ENCODE results near the gene FOXA1.
"Not testable (repeated sequence)": the region's sequence is repeated elsewhere in the genome, so short reads cannot be mapped to it uniquely, and the experiment has no call there.

FOXA1 gene

DNA sequence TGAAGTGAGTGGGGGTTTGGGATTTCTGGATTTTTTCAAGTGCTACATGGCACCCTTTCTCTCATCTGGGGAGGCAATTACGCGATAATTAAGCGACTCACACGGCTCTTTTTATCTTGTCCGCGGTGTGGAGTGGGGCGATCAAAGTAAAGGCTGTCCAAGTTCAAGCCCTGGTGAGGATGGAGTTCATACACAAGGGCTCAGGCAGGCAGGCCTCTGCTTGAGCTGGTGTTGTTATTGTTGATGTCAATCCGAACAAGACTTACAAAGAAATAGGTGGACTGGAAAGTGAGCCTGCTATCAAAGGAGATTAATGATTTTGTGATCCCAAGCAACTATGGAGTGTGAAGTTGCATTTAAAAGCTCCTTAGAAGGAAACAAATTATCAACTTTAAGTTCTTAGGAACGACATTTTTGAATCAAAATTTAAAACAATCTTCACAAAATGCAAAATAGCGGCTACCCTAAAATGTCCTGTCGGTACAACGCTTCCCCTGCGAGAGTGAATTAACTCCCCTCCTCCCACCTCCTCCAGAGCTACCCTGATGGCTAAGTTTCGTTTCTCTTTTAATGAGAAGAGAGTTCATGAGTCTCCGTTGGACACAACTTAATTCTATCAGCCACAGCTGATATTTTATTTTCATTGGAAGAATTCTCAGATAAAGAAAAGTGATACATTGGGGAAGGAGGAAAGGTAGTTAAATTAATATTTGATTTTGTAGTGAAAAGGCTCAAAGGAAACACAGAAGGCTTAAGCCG, 5.9 kb downstream of the FOXA1 start:
- FAIRE-seq: no peak

DNA sequence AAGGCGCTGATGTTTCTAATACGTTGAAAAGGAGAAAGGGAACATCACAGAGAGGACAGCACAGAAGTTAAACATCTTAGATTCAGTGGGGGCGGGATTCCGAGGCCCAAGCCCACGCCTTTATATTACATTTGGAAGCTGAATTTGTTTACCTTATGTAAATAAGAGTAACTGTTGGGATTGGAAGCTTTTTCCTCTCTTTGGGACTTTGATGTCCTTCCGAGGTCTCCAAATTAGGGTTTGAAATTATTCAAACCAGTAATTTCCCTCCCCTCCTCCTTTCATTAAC, 6.4 kb downstream of the FOXA1 start:
- FAIRE-seq: no peak

- FAIRE-seq: no peak
Measured at GRCh38 chr14:37587881-37588666, 7.0 kb downstream of the FOXA1 start.

DNA sequence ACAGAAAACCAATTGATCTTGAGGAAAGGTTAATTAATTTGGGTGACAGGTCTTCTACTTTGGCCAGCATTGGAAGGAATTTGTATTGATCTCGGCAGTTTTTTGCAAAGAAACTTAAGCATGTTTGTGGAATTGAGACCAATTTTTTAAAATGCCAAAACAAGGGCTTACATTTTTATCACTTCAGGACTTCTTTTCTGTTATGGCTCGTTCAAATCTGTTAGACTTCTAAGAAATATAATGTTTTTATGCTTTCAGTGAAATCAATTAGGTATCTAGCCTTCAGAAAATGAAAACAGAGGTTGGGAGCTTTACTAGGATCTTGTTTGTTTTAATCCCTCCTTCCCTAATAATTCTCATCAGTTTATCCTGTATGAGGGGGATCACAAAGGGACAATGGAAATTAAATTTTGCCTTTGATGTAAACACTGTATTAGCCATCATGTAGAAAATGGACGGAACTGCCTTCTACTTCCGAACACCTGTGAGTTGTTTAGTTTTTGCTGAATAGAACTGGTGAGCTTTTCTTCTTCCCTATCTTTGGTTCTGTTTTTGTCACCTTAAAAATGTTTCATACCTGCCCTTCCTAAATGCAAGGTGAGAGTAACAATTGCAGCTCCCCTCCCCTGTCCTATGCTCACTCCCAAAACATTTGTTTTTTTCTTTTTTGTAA, 7.8 kb downstream of the FOXA1 start:
- FAIRE-seq: no peak

DNA sequence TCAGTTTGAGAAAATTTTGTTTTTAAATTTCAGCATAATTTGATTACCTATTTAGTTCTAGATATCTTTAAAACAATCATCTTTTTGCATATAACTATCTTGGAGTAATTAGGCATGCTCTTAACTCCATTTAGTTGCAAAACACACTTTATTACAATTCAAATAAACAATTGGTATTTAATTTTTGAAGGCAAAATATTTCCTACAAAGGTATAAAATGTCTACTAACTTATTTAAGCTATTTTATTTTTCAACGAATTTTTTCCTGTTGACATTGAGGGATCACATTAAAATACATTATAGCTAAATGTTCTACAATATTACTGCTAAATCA, 8.3 kb downstream of the FOXA1 start:
- FAIRE-seq: no peak

- peak; percentile 18 for FAIRE-seq
Measured at GRCh38 chr14:37585971-37586796, 8.9 kb downstream of the FOXA1 start.

- FAIRE-seq: no peak
Measured at GRCh38 chr14:37585101-37585511, 9.9 kb downstream of the FOXA1 start.

GRCh38 chr14:37584211-37585100, 10.6 kb downstream of the FOXA1 start:
- no peak for FAIRE-seq

DNA sequence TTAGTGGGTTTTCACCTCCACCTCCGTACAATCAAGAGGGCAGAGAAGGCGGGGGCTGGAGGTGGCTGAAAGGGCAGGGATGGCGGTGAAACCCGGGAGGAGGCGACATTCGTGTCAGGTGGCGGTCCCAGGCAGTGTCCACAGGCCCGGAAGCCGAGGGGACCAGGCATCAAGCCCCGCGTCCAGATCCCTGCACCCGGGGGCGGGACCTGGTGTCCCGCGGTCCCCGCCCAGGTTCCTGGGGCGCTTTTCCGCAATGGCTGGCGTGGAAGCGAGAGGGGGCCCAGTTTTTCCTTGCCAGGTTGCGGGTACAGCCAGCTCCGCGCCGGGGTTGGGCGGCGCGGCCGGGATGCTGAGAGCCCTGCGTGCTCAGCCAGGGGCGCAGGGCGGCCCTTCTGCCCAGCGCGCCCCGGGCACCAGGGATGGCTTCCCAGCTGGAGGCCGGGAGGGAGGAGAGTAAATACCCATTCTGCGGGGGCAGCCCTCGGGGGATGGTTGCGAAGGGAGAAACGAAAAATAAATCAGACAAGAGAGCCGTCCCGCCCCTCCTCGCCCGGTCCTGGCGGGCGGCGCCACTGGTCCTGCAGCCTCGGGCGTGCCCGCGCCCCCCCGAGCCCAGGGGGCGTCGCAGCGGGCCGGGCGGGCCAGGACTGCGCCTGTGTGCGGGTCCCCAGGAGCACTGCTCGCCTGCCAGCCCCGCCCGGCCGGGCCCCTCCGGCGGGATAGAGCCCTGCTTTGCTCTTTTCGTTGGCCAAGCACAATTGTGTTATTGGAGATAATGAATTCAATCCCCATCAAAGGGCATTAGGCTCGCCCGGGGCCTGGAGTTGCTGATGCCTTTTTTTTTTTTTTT, 11.5 kb downstream of the FOXA1 start:
- no peak for FAIRE-seq

GRCh38 chr14:37580146-37580545, 14.9 kb downstream of the FOXA1 start:
- FAIRE-seq: no peak

GRCh38 chr14:37579274-37579673, 15.8 kb downstream of the FOXA1 start:
- FAIRE-seq: no peak

- no peak for FAIRE-seq
Measured at GRCh38 chr14:37573356-37573755, 21.7 kb downstream of the FOXA1 start.

DNA sequence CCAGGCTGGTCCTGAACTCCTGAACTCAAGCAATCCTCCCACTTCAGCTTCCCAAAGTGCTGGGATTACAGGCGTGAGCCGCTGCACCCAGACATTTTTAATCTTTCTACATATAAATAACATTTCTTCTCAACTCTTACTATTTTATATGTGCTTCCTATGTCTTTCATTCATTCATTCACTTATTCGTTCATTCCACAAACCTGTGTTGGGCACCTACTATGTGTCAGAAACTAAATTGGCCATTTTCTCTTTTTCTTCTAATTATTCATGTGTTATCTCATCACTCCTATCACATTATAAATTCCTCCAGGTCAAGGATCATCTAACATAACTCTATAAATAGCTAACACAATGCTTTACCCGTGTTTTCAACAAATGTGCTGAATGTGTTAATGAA, 23.7 kb downstream of the FOXA1 start:
- no peak for FAIRE-seq

DNA sequence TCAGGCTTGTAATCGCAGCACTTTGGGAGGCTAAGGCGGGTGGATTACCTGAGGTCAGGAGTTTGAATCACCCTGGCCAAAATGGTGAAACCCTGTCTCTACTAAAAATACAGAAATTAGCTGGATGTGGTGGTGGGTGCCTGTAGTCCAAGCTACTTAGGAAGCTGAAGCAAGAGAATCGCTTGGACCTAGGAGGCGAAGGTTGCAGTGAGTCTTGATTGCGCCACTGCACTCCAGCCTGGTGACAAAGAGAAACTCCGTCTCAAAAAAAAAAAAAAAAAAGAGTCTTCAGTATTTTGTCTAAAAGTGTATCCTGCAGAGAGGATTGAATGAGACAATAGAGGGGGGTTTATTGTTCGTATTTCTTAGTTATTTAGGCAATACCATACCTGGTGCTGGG, 25.3 kb downstream of the FOXA1 start:
- FAIRE-seq: no peak

DNA sequence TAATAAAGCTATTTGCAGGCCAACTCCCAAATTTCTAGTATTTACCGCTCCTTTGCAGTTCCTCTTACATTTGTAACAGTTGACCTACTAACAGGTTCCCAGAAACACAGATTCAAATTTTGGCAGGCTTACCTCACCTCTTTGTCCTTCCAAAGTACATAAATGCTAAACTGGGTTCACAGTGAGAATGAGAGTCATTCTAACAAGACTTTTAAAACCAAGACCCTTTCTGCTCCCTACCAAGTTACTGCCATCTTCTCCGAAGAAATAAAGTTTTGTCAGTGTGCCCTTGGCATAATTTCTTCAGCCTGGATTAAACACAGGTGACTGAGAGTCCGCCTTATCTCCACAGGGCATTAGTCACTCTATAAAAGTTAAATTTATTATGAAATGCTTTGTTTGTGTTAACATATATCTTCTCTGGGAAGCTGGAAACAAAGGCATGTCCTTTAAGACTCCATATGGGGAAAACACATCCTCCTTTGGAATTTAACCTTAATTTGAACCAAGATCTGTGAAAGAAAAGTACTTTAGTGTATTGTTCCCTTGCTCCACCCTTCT, 28.2 kb downstream of the FOXA1 start:
- FAIRE-seq: no peak

DNA sequence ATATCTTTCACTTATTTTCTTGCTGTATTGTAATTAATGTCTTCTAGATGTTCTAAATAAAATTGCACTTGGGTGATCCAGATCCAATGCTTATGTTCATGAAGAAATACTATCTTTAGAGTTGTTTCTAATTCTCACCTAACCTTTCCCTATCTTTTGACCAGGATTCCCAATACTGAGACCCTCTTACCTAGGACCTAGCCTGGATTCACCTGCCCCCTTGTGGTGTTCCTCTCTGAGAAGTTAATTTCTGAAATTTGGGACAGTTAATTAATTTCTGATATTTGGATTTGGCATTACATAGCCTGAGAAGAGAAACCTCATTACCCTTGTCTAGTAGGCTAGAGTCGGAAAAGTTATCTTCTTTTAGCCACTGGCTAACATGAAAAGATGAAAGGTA, 29.5 kb downstream of the FOXA1 start:
- no peak for FAIRE-seq

- FAIRE-seq: no peak
Measured at GRCh38 chr14:37563189-37563588, 31.9 kb downstream of the FOXA1 start.

GRCh38 chr14:37559386-37559785, 35.7 kb downstream of the FOXA1 start:
- FAIRE-seq: no peak

GRCh38 chr14:37558740-37559139, 36.3 kb downstream of the FOXA1 start:
- no peak for FAIRE-seq

- FAIRE-seq: not testable (repeated sequence)
Measured at GRCh38 chr14:37555596-37555995, 39.5 kb downstream of the FOXA1 start.

Measured in endometrium (tissue), 2 donors.